A549 (cell line): ENCODE results near the gene CLEC20A.

Experiments used
- CTCF ChIP-seq: fragments of >200 bp; sonication (Bioruptor Twin); formaldehyde crosslinking; IDR thresholded peaks from 3 replicates; pipeline ENCODE4 v1.5.1; 2016
- POLR2A ChIP-seq: IDR thresholded peaks from 2 replicates; pipeline ENCODE4 v1.6.1; 2012; ENCODE audit warnings: mild to moderate bottlenecking, low read length

- TF ChIP-seq POLR2A (no peak), CTCF (no peak)
Measured at GRCh38 chr1:178510155-178510554, 13.4 kb upstream of the CLEC20A start.
